HUES64 (cell line): ENCODE results near the gene LMAN2.
"Not testable (repeated sequence)": the region's sequence is repeated elsewhere in the genome, so short reads cannot be mapped to it uniquely, and the experiment has no call there.

Experiments used
- H3K27ac ChIP-seq: 2 replicates; pipeline ENCODE4 v1.7.0; 2013; ENCODE audit warnings: low read depth, low read length, inconsistent platforms
- H3K27me3 ChIP-seq: 2 replicates; pipeline ENCODE4 v1.6.1; 2013; ENCODE audit warnings: mild to moderate bottlenecking, low read length; ENCODE audit not compliant: insufficient read depth
- H3K36me3 ChIP-seq: 2 replicates; pipeline ENCODE4 v1.6.1; 2013; ENCODE audit warnings: mild to moderate bottlenecking, low read length; ENCODE audit not compliant: insufficient read depth
- H3K4me1 ChIP-seq: 2 replicates; pipeline ENCODE4 v1.6.1; 2013; ENCODE audit warnings: mild to moderate bottlenecking, low read length, moderate library complexity; ENCODE audit not compliant: insufficient read depth
- H3K4me3 ChIP-seq: 2 replicates; pipeline ENCODE4 v1.5.1; 2013; ENCODE audit warnings: mild to moderate bottlenecking, low read length, moderate library complexity
- H3K9ac ChIP-seq: 2 replicates; pipeline ENCODE4 v1.6.1; 2013; ENCODE audit warnings: mild to moderate bottlenecking, low read depth, low read length
- H3K9me3 ChIP-seq: 2 replicates; pipeline ENCODE4 v1.6.1; 2013; ENCODE audit warnings: low read depth, low read length; ENCODE audit not compliant: insufficient read depth
- WGBS: fragments of 150-250, 120-280 bp; methylation state at CpG from one replicate; pipeline ENCODE4 v1.1.7; 2013; ENCODE audit warnings: missing lambda C conversion rate; 5-methylcytosine and 5-hydroxymethylcytosine counted together

Gene LMAN2

DNA sequence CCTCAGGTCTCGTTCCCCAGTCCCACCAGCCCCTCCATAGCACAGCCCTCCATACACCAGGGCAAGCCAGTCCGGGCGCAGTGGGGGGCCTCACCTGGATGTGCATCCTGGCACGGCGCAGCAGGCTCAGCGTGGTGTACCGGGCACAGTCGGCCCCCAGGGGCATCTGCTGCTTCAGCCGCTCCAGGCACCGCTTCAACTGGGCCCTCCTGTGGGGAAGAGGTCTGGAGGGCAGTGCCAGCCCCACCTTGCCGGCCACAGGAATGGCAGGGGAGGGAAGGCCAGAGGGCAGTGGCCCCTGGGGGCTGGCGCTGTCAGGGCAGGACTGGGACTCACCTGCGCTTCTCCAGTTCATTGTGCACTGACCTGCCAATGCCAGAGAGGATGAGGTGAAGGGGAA, 41.1 kb downstream of the LMAN2 start:
- H3K9me3 ChIP-seq, result no peaks in the 10 kb centered on the region
- no peak overlapping the region for H3K9ac ChIP-seq
- H3K27ac ChIP-seq, result no peak overlapping the region; the same call in 1 of the 2 replicates
- H3K27me3 ChIP-seq, result peaks cover 5% of the 10 kb centered on the region; the same call in 1 of the 2 replicates
- no peak overlapping the region for H3K4me3 ChIP-seq
- WGBS, result 95% methylated on average over 13 of the region's 13 CpGs
- peaks cover 18% of the 10 kb centered on the region for H3K36me3 ChIP-seq
- H3K4me1 ChIP-seq, result no peaks in the 10 kb centered on the region; the same call in 1 of the 2 replicates

GRCh38 chr5:177309351-177310191, 41.9 kb downstream of the LMAN2 start:
- no peak overlapping the region for H3K9ac ChIP-seq
- H3K4me1 ChIP-seq, result peaks cover 5% of the 10 kb centered on the region
- WGBS, result 80% methylated on average over 10 of the region's 10 CpGs
- H3K9me3 ChIP-seq, result no peaks in the 10 kb centered on the region
- H3K27me3 ChIP-seq, result peaks cover 5% of the 10 kb centered on the region; the same call in 1 of the 2 replicates
- peaks cover 26% of the 10 kb centered on the region for H3K36me3 ChIP-seq
- H3K4me3 ChIP-seq, result no peak overlapping the region
- H3K27ac ChIP-seq, result no peak overlapping the region

GRCh38 chr5:177308740-177309139, 42.7 kb downstream of the LMAN2 start:
- Histone ChIP-seq H3K27me3 (peaks cover 5% of the 10 kb centered on the region; the same call in 1 of the 2 replicates), H3K9me3 (no peaks in the 10 kb centered on the region), H3K4me3 (no peak overlapping the region), H3K36me3 (peaks cover 26% of the 10 kb centered on the region), H3K27ac (no peak overlapping the region), H3K4me1 (peaks cover 5% of the 10 kb centered on the region), H3K9ac (no peak overlapping the region)
- WGBS, result 93% methylated on average over 11 of the region's 11 CpGs

DNA sequence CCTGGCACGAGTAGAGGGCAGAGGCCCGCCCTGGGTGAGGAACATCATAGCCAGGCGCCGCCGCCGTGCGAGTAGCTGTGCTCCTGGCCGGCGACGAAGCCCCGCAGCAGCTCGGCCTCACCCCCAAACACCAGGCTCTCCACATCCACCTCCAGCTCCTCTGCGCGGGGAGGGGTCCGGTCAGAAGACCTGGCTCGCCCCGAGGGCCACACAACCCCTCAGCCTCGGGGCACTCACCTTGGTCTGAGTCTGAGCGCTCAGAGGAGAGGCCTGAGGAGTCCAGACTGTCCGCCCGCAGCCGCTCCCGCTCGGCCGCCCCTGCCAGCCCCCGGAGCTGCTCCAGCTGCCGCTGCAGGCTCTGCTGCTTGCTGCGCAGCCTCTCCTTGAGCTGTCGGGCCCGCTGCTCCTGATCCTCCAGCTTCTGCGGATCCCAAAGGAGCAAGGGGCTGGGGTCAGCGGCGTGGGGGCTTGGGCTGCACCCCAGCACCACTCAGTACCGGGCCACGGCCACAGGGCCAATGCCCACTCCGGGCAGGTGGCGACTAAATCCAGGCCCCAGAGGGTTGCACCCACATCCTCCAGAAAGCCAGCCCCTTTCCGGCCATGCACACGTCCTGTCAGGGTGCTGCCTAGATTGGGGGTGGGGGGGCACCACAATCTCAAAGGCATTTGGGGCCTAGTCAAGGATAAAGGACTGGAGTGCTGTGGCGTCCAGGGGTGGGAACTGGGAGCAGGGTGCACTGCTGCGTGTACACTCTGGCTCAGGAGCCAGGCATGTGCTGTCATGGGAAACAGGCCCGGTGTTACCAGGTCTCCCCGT, 43.7 kb downstream of the LMAN2 start:
- 94% methylated on average over 43 of the region's 43 CpGs for WGBS
- Histone ChIP-seq H3K4me1 (peaks cover 5% of the 10 kb centered on the region), H3K27ac (no peak overlapping the region), H3K9me3 (no peaks in the 10 kb centered on the region), H3K4me3 (no peak overlapping the region), H3K27me3 (peaks cover 5% of the 10 kb centered on the region; the same call in 1 of the 2 replicates), H3K36me3 (peaks cover 26% of the 10 kb centered on the region), H3K9ac (no peak overlapping the region)

- no peak overlapping the region for H3K4me3 ChIP-seq
- H3K9ac ChIP-seq, result no peak overlapping the region
- no peaks in the 10 kb centered on the region for H3K9me3 ChIP-seq
- no peak overlapping the region for H3K27ac ChIP-seq
- H3K36me3 ChIP-seq, result peaks cover 26% of the 10 kb centered on the region
- H3K27me3 ChIP-seq, result peaks cover 5% of the 10 kb centered on the region; the same call in 1 of the 2 replicates
- peaks cover 5% of the 10 kb centered on the region; the same call in 1 of the 2 replicates for H3K4me1 ChIP-seq
- WGBS, result 91% methylated on average over 15 of the region's 15 CpGs
These were observed 44.6 kb downstream of the LMAN2 start for GRCh38 chr5:177306674-177307543.

DNA sequence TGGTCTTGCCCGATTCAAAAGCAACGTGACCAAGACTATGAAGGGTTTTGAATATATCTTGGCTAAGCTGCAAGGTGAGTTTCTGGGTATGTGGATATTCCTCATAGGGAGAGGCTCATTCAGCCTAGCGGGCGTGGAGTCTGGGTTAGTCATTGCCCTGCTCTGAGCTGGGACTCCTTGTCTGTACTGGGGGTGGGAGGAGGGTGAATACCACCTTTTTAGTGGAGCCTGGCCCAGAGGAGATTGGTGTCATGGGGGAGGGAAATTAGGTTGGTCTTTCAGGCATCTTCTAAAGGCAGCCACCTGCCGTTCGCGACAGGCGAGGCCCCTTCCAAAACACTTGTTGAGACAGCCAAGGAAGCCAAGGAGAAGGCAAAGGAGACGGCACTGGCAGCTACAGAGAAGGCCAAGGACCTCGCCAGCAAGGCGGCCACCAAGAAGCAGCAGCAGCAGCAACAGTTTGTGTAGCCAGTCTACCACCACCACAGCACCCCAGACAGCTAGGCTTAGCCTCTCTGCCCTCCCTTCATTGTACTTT, 45.3 kb downstream of the LMAN2 start:
- H3K4me1 ChIP-seq, H3K9ac ChIP-seq, H3K27me3 ChIP-seq, H3K9me3 ChIP-seq, H3K27ac ChIP-seq, H3K4me3 ChIP-seq: not testable (repeated sequence)
- H3K36me3 ChIP-seq, result peaks cover 30% of the 10 kb centered on the region
- 94% methylated on average over 11 of the region's 11 CpGs for WGBS

GRCh38 chr5:177304392-177305119, 46.9 kb downstream of the LMAN2 start:
- H3K4me1 ChIP-seq, result peaks cover 11% of the 10 kb centered on the region; the same call in 1 of the 2 replicates
- H3K36me3 ChIP-seq, result peaks cover 36% of the 10 kb centered on the region
- 53% methylated on average over 17 of the region's 19 CpGs for WGBS
- H3K4me3 ChIP-seq, result peak overlapping the region; percentile 99
- H3K9ac ChIP-seq, result peak overlapping the region; percentile 97
- H3K9me3 ChIP-seq, result no peaks in the 10 kb centered on the region
- peak overlapping the region; percentile 76; the same call in 1 of the 2 replicates for H3K27ac ChIP-seq
- H3K27me3 ChIP-seq, result no peaks in the 10 kb centered on the region

DNA sequence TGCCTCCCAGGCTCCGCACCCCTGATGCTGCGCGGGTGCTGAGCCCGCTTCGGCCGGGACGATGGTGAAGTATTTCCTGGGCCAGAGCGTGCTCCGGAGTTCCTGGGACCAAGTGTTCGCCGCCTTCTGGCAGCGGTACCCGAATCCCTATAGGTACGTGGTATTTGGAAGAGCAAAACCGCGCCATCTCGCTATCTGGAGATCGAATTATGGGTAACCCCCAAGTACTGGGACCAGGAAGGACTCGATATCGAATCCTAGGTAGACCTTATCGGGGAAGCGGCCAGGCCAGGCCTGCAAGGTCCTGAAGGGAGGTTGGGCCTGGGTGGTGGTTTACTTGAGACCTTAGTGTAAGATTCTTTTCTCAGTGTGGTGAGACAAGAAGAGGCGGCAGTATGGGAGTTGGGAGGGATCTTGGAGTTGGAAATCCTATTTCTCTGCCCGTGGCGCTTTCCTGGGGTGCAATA, 47.5 kb downstream of the LMAN2 start:
- Histone ChIP-seq H3K27ac (peak overlapping the region; percentile 76), H3K27me3 (no peaks in the 10 kb centered on the region), H3K4me1 (peaks cover 12% of the 10 kb centered on the region; the same call in 1 of the 2 replicates), H3K9ac (peak overlapping the region; percentile 97), H3K4me3 (peak overlapping the region; percentile 99), H3K9me3 (no peaks in the 10 kb centered on the region), H3K36me3 (peaks cover 39% of the 10 kb centered on the region)
- WGBS, result under 1% methylated on average over 25 of the region's 25 CpGs

- peaks cover 44% of the 10 kb centered on the region for H3K36me3 ChIP-seq
- peaks cover 19% of the 10 kb centered on the region for H3K4me1 ChIP-seq
- H3K4me3 ChIP-seq, result peak within 1 kb of the TSS; percentile 99
- H3K27ac ChIP-seq, result peak within 1 kb of the TSS; percentile 76
- peak within 1 kb of the TSS; percentile 97 for H3K9ac ChIP-seq
- under 1% methylated on average over 100 of the region's 100 CpGs for WGBS
- no peaks in the 10 kb centered on the region for H3K9me3 ChIP-seq
- H3K27me3 ChIP-seq, result no peaks in the 10 kb centered on the region
These were observed 48.1 kb downstream of the LMAN2 start, which contains the start of the genes PRELID1 and RAB24 for GRCh38 chr5:177303121-177303924. Gene PRELID1, plus strand, starts transcription at chr5:177303799. Its CDS starts 187 bp downstream, at chr5:177303986. Gene RAB24, minus strand, starts transcription at chr5:177303719. Its CDS starts 431 bp downstream, at chr5:177303288.
